ENCODE measurements around the gene FOXR1.
"Not testable (repeated sequence)": the region's sequence is repeated elsewhere in the genome, so short reads cannot be mapped to it uniquely, and the experiment has no call there.

Gene FOXR1

DNA sequence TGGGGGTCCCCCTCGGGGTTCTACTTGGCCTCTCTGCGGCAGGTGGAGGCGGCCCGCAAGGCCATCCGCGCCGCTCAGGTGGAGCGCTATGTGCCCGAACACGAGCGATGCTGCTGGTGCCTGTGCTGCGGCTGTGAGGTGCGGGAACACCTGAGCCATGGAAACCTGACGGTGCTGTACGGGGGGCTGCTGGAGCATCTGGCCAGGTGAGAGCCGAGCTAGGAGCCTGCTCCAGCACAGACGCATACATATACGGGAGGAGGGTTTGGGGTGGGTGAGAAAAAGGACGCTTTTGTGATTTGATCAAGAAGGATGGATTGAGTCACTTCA lies 26.8 kb downstream of the FOXR1 start:
- no peak for FAIRE-seq

DNA sequence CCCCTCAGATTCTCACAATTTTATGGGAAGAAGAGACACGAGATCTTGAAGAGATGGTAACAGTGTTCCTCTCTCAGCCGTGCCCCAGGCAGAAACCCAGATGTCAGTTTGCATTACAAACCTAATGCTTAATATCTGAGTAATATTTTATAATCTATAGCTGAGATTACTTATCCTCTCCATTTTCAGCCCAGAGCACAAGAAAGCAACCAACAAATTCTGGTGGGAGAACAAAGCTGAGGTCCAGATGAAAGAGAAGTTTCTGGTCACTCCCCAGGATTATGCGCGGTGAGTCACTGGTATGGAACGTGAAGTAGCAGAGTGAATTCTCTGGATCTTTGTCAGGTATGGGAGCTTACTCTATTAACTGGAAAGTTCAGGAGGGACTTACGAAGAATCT lies 27.3 kb downstream of the FOXR1 start:
- no peak for FAIRE-seq

DNA sequence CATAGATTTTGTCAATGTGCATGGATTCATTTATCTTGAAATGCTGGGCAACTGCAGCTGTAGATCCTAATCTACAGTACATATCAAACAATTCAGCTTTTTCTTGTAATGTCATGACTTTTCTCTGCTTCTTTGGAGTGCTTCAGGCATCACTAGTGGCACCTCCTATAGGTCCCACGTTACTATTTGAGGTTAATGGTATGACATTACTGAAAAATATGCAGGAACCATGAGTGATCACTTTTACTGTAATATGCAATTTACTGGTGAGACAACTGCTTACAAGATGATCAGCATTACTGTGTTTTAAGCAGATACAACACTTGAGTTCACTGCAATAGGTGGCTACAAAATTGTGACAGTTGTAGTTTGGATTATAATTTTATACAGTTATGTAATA lies 29.3 kb downstream of the FOXR1 start:
- no peak for FAIRE-seq

DNA sequence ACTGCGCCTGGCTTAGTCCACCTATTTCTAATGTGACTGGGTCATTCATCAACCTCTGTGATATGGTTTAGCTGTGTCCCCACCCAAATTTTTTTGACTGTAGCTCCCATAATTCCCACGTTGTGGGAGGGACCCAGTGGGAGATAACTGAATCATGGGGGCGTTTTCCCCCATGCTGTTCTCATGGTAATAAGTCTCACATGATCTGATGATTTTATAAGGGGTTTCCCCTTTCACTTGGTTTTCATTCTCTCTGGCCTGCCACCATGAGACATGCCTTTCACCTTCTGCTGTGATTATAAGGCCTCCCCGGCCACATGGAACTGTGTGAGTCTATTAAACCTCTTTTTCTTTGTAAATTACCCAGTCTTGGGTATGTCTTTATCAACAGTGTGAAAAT lies 35.1 kb downstream of the FOXR1 start:
- FAIRE-seq = no peak

DNA sequence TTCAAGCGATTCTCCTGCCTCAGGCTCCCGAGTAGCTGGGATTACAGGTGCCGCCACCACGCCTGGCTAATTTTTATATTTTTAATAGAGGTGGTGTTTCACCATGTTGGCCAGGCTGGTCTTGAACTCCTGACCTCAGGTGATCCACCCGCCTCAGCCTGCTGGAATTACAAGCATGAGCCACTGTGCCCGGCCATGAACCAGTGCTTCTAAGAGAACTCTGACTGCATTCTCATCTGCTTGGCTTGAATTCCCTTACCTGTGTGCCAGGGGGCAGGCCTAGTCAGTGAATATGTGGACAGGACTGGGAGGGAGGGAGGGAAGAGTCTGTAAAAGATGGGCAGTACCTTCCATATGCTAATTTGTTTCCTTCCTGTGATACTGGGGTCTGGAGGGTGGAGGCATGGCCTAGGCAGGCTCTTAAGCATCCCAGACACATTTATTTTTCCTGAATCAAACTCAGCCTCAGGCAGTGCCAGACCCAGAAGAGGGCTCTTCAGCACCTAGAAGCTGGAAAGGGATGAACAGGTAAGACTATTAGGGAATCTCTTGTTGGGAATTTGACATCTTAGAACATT lies 40.0 kb downstream of the FOXR1 start:
- FAIRE-seq = no peak

GRCh38 chr11:119012629-119013170 lies 41.1 kb downstream of the FOXR1 start:
- no peak for FAIRE-seq

DNA sequence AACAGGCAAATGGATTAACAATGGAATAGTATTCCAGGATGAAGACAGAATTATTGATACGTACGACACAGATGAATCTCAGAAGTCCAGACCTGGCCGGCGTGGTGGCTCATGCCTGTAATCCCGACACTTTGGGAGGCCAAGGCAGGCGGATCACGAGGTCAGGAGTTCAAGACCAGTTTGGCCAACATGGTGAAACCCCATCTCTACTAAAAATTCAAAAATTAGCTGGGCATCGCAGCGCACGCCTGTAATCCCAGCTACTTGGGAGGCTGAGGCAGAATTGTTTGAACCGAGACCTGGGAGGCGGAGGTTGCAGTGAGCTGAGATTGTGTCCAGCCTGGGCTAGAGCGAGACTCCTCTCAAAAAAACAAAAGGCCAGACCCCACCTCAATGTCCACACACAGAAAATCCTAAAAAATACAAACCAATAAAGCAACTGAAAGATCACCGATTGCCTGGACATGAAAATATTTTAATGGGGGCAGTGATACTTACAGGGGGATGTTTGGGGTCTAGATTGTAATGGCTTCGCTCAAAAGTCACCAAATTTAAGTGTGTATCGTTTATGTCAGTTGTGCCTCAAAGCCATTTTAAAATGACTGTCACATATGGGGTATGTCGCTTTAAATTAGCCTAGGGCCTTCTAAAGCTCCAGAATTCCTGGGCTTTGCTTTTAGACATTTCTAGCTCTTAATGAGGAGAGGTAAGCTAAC lies 42.8 kb downstream of the FOXR1 start:
- no peak for FAIRE-seq

GRCh38 chr11:119015054-119015611 lies 43.6 kb downstream of the FOXR1 start:
- no peak for FAIRE-seq

DNA sequence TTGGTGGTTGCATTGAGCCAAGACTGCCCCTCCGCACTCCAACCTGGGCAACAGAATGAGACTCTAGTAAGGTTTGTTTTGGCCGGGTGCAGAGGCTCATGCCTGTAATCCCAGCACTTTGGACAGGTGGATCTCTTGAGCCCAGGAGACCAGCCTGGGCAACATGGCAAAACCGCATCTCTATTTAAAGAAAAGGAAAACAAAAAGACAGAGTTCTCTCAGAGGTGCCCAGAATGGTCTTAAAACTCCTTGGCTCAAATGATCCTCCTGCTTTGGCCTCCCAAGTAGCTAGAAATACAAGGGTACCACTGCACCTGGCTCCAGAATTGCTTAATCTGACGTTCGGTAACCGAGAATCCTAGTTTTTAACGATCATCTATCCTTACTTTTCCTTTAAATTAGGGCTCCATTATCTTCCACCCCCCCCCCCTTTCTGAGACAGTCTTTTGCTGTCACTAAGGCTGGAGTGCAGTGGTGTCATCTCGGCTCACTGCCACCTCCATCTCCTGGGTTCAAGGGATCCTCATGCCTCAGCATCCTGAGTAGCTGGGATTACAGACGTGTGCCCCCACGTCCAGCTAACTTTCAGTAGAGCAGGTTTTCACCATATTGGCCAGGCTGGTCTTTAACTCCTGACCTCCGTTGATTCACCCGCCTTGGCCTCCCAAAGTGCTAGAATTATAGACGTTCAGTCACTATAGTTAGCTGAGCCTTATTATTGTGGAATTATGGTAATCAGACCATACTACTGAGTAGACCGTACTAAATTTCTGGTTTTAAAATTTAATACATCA lies 44.9 kb downstream of the FOXR1 start:
- no peak for FAIRE-seq

DNA sequence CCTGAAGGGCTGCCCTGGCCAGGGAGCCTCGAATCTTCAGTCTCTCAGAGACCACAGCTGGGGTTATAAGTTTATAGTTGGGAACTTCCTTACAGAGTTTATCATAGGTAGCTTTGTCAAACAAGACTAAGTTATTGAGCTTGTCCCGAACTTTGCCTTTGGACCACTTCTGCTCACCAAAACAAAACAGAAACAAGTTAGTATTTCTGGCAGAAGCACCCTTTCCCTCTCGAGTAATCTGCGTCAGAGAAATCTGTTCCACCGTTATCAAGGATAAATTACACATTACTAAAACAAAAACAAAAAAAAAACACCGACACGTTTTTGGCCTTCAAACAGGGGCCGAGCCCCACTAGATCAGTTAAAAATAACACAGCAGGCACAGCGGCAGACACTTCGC lies 45.8 kb downstream of the FOXR1 start:
- FAIRE-seq = not testable (repeated sequence)

DNA sequence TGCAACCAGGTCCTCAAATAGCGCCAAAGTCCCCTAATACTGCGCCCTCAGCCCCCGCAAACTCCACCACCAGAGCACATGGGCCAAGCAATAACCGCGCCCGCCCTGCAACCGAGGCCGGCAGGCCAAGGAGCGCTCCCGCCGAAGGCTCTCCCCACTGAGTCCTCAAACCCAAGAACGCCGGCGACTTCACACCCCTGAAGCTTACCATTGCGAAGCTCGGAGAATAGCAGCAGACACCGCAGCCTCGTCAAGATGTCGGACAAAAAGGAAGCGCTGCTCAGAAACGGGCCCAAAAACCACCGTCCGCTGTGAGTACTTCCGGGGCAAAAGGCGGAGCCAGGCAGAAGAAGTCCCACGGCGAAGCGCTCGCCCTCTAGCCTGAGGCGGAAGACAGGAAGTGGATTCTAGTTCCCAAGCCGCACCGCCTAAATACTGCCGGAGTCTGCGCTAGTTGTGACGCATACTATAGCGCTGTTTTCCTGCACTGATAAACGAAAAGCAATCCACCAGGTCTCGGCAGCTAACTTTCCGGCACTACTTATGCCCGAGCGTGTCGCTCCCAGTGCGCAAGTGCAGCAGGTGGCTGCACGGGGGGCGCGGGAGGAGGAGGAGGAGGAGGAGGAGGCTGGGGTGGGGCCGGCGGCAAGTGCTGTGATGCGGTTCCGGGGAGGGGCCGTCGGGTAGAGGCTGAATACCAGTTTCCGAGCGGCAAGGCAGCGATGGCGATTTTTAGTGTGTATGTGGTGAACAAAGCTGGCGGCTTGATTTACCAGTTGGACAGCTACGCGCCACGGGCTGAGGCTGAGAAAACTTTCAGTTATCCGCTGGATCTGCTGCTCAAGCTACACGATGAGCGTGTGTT lies 46.7 kb downstream of the FOXR1 start, which contains the start of the genes RPS25 and TRAPPC4:
Gene RPS25, minus strand, starts transcription at position 270 of the 865 bp plus-strand sequence. Its CDS starts 59 bp downstream, at position 211.
Gene TRAPPC4, plus strand, starts transcription at position 693 of the 865 bp plus-strand sequence. Its CDS starts 30 bp downstream, at position 723.
- FAIRE-seq = peak; percentile 33

DNA sequence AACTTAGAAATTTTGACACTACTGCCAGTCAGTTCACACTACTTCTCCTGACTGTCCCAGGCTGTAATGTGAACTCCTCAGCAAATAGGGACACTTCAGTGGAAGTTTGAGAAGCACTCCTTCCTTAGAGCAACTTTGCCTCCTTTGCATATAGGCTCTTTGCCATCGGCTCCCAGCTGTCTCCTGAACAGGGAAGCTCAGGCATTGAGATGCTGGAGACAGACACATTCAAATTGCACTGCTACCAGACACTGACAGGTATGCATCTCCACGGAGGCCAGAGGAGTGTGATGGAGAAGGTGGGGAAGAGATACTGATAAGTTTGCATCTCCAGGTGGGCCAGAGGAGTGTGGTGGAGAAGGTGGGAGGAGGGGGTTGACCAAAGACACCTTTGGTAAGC lies 48.4 kb downstream of the FOXR1 start:
- FAIRE-seq = no peak

DNA sequence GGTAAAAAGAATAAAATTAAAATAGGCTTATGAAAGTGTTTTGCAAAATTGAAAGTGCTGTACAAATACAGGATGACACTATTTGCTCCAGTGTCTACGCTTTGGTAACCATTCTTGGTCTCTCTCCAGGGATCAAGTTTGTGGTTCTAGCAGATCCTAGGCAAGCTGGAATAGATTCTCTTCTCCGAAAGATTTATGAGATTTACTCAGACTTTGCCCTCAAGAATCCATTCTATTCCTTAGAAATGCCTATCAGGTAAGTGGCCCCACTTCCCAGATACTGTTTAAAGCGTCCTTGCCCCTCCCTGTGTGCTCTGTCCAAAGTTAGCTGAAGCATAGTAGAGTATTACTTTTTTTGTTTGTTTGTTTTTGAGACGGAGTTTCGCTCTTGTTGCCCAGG lies 50.1 kb downstream of the FOXR1 start:
- FAIRE-seq = no peak

DNA sequence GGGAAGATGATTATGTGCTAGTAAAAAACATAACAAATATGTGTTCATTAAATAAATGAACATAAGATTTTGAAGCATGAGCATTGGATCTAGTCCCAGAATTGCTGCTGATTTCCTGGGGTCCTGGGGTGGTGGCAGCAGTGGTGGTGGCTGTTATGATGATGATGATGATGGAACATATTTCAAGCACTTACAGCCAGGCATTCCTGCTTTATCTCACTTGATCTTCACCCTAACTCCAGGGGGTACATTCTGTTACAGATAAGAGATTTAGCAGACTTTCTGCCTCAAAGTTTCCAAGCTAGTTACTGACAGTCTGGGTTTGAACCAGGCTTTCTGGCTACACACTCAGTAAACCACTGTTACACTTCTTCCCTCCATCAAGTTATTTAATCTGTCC lies 52.2 kb downstream of the FOXR1 start:
- FAIRE-seq = no peak

DNA sequence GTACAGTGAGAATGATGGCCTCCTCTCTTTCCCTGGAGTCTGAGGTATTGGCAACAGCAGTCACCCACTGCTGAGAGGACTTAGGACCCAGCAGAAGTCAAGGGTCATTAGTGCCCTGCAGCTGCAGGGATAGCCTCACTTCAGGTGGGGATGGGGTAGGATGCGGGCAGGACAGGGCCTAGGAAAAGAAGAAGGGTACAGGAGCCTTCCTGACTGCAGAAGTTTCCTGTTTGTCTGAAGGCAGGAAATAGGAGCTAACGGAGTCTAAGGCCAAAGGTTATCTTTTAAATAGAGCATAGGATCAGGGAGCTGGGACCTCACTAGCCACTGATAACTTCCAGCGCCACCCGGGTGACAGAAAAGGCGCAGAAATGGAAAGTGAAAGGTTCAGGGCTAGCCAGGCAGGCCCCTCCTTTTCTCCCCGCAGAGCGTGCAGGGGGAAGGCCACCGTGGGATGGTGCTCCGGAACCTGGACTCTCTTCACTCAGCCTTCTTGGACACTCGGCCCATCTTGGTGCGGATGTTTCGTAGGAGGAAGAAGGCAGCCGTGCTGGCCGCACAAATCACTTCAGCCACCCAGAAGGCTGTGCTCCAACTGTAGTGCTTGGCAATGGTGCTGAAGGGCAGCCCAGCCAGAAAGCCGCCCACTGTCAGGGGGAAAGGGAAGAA lies 53.0 kb downstream of the FOXR1 start:
- FAIRE-seq = no peak

- no peak for FAIRE-seq
These were observed 53.5 kb downstream of the FOXR1 start for GRCh38 chr11:119025099-119025473.

- FAIRE-seq = no peak
These were observed 54.0 kb downstream of the FOXR1 start for GRCh38 chr11:119025541-119025940.

- FAIRE-seq = no peak
These were observed 54.6 kb downstream of the FOXR1 start for GRCh38 chr11:119025978-119026766.

GRCh38 chr11:119026970-119027369 lies 55.4 kb downstream of the FOXR1 start:
- no peak for FAIRE-seq

DNA sequence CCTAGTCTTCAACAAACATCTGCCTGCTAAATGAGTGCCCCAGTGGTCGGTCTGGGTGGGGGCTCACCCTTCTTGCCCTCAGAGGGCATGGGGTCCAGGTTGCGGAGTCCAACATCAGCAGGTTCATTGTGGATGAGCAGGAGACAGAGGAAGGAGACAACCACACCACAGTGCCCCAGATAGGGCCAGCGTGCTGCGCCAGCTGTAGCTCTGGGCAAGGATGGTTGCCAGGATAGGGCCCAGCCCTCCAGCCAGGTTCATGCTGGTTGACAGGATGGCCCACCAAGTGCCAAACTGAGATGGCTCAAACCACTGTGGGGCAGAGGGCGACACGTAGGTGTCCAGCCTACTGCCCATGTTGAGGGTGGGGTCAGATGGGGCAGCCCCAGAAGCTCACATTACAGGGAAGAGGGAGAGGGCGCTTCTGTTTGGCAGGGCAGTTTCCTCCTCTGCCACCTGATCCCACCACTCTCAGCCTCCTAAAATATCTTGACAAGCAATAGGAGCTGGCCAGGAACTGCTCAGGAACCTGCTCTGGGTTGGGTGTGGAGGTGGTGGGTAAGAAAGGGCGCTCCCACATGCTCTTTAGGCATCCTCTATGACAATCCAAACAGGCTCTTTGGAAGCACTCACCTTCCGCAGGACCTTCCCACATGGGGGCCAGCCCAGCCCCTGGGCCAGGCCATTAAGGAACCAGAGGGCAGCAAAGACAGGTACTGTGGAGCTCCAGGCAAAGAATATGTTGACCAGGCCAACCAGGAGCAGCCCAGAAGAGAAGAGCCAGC lies 56.2 kb downstream of the FOXR1 start:
- no peak for FAIRE-seq

Measured in endometrium (tissue), 2 donors.